ENCODE measurements around the gene NTN4. TPM values are rescaled to one million over a fixed set of nuclear protein-coding genes. Genes with fewer than 3 reads are reported as not detected.

Gene NTN4
- total and polyA plus RNA-seq, 10 of the 15 experiments (the other 5 are each of a cell fraction or from before 2014, with no cell fraction given) = 0.15 TPM; not detected in 9

DNA sequence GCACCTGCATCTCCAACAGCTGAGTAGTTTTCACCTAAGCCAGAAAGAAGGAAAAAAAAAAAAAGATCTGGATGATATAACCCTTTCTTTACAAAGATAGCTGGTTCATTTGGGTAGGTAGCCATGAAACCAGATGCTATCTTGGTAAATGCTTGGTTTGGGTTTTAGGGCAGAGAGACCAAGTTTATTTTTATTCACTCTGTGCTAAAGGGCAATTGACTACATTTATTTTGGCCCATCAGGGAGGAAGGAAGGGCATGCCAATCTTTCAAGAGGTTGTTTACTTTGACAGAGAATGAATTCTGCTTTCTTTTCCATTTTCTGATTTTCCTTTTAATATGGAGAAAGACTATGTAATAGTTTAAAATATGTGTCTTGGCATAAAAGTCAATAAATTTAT is 91.0 kb downstream of the NTN4 start:
- H3K4me2 ChIP-seq (ENCODE audit: control insufficient read depth, insufficient read depth) = no peak overlapping the region
- no peaks in the 10 kb centered on the region for H3K36me3 ChIP-seq (ENCODE audit: control insufficient read depth in 2 of 2, insufficient read depth in 2 of 2, low read length in 1 of 2)
- H3K9ac ChIP-seq (ENCODE audit: control insufficient read depth, insufficient read depth, low read length) = no peak overlapping the region
- POLR2A ChIA-PET = no interaction called here
- FAIRE-seq (no peak), ATAC-seq (no peak), DNase-seq (ENCODE audit: low read depth, low spot score) (no peak)
- SMC1A ChIA-PET (ENCODE audit: uncharacterized antibody, unreplicated experiment) = interaction anchor here (0.8 to 1.8 kb wide), 3 partner anchors 12 to 143 kb away, joined by 3 to 4 read pairs (median 4); no protein-coding TSS in a partner anchor
- H2AFZ ChIP-seq (ENCODE audit: control insufficient read depth, low read depth, low read length) = no peak overlapping the region
- no peak overlapping the region for H3K27ac ChIP-seq (ENCODE audit: control insufficient read depth, insufficient read depth)
- BruUV-seq (replicated peaks) = no TSS peak
- peaks cover 2% of the 10 kb centered on the region; the same call in 2 of the 3 replicates for H3K9me3 ChIP-seq (replicated peaks; ENCODE audit: control insufficient read depth, insufficient read depth, low read length)
- peaks cover 12% of the 10 kb centered on the region; the same call in 1 of the 2 replicates for H3K4me1 ChIP-seq (ENCODE audit: control insufficient read depth, insufficient read depth, low read length)
- CTCF ChIA-PET = interaction anchor here (0.7 kb wide), 1 partner anchor 626 kb away, joined by 4 read pairs; no protein-coding TSS in a partner anchor
- in situ Hi-C loops (cut with MboI) = no loop called here
- H3K27me3 ChIP-seq (replicated peaks in 1 of 2; ENCODE audit: control insufficient read depth in 2 of 2, insufficient read depth in 2 of 2, low read length in 1 of 2) = peaks cover 0 to 10% of the 10 kb centered on the region in 2 experiments; a peak in 2 of 4 replicates
- H4K20me1 ChIP-seq (ENCODE audit: control insufficient read depth, insufficient read depth) = no peaks in the 10 kb centered on the region
- RAD21 ChIA-PET (ENCODE audit: unreplicated experiment) = no interaction called here
- H3K4me3 ChIP-seq = no peak overlapping the region
- intact Hi-C loops (cut with micrococcal nuclease; ENCODE audit: unreplicated experiment) = no loop called here
- no peak for TF ChIP-seq SREBF1 (IDR thresholded peaks at IDR 0.05; ENCODE audit: low read length)
- no peak for TF ChIP-seq TARDBP (IDR thresholded peaks at IDR 0.05; ENCODE audit: borderline replicate concordance)
- TF ChIP-seq, protein P1, sequence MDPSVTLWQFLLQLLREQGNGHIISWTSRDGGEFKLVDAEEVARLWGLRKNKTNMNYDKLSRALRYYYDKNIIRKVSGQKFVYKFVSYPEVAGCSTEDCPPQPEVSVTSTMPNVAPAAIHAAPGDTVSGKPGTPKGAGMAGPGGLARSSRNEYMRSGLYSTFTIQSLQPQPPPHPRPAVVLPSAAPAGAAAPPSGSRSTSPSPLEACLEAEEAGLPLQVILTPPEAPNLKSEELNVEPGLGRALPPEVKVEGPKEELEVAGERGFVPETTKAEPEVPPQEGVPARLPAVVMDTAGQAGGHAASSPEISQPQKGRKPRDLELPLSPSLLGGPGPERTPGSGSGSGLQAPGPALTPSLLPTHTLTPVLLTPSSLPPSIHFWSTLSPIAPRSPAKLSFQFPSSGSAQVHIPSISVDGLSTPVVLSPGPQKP (IDR thresholded peaks at IDR 0.05; ENCODE audit: low read depth, low read length) = no peak
- no peak for TF ChIP-seq ZNF274 (IDR thresholded peaks at IDR 0.05; ENCODE audit: insufficient read depth, insufficient read length)
- no peak for TF ChIP-seq ZNF24 (IDR thresholded peaks at IDR 0.05)
- TF ChIP-seq PML (IDR thresholded peaks at IDR 0.05; ENCODE audit: low read length) = no peak
- no peak for TF ChIP-seq CHD1 (IDR thresholded peaks at IDR 0.05; ENCODE audit: low read depth, low read length)
- H3K79me2 ChIP-seq (ENCODE audit: control insufficient read depth, insufficient read depth, low read length) = no peaks in the 10 kb centered on the region

DNA sequence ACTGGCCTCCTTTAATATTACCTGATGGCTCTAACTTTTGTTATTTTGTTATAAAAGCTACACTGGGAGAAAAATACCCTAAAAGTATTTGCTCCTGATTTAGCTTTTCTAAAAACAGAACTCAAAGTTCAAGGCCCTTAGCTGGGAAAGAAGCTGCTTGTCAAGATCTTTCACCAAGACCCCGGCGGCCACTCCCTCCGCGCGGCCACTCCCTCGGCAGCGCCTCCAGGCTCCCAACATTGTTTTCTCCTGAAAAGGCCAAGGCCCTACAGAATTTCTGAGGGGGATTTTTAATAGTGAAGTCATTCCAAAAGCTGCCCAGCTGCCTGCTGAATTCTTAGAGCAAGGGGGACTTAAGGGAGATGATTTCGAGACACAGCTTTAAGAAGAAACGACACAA is 96.4 kb downstream of the NTN4 start:
- ChIA-PET RAD21 (ENCODE audit: unreplicated experiment) (no interaction called here), CTCF (interaction anchor here (0.6 to 1.2 kb wide), 3 partner anchors 35 to 101 kb away, joined by 3 read pairs; no protein-coding TSS in a partner anchor), SMC1A (ENCODE audit: uncharacterized antibody, unreplicated experiment) (interaction anchor here (1.9 kb wide), 1 partner anchor 12 kb away, joined by 5 read pairs; no protein-coding TSS in a partner anchor), POLR2A (no interaction called here)
- no peaks in the 10 kb centered on the region for H4K20me1 ChIP-seq (ENCODE audit: control insufficient read depth, insufficient read depth)
- DNase-seq (ENCODE audit: low read depth, low spot score) (no peak), ATAC-seq (no peak), FAIRE-seq (no peak)
- H3K4me3 ChIP-seq = no peak overlapping the region
- in situ Hi-C loops (cut with MboI) = no loop called here
- intact Hi-C loops (cut with micrococcal nuclease; ENCODE audit: unreplicated experiment) = no loop called here
- H3K79me2 ChIP-seq (ENCODE audit: control insufficient read depth, insufficient read depth, low read length) = no peaks in the 10 kb centered on the region
- peaks cover 0 to 2% of the 10 kb centered on the region in 2 experiments; a peak in 1 of 4 replicates for H3K27me3 ChIP-seq (replicated peaks in 1 of 2; ENCODE audit: control insufficient read depth in 2 of 2, insufficient read depth in 2 of 2, low read length in 1 of 2)
- no peaks in the 10 kb centered on the region for H3K9me3 ChIP-seq (replicated peaks; ENCODE audit: control insufficient read depth, insufficient read depth, low read length)
- no peaks in the 10 kb centered on the region for H3K36me3 ChIP-seq (ENCODE audit: control insufficient read depth in 2 of 2, insufficient read depth in 2 of 2, low read length in 1 of 2)
- H3K4me2 ChIP-seq (ENCODE audit: control insufficient read depth, insufficient read depth) = no peak overlapping the region
- H3K9ac ChIP-seq (ENCODE audit: control insufficient read depth, insufficient read depth, low read length) = no peak overlapping the region
- 0 out of 2 replicates have a peak, but pooled peaks cover 1% of the 10 kb centered on the region for H3K4me1 ChIP-seq (ENCODE audit: control insufficient read depth, insufficient read depth, low read length)
- 86% methylated on average over 9 of the region's 9 CpGs for WGBS (ENCODE audit: insufficient coverage, insufficient replicate concordance, low lambda C conversion rate, missing lambda C conversion rate)
- H3K27ac ChIP-seq (ENCODE audit: control insufficient read depth, insufficient read depth) = no peak overlapping the region
- BruUV-seq (replicated peaks) = no TSS peak
- no peak overlapping the region for H2AFZ ChIP-seq (ENCODE audit: control insufficient read depth, low read depth, low read length)
- no peak for TF ChIP-seq CBX3 (IDR thresholded peaks at IDR 0.05; ENCODE audit: borderline replicate concordance, low read depth)
- no peak for TF ChIP-seq STAT3 (IDR thresholded peaks at IDR 0.05; ENCODE audit: low read depth, low read length)
- no peak for TF ChIP-seq MXI1 (IDR thresholded peaks at IDR 0.05; ENCODE audit: low read depth, low read length)
- no peak for TF ChIP-seq ESRRA (IDR thresholded peaks at IDR 0.05; ENCODE audit: low read length)
- TF ChIP-seq SIX5 (IDR thresholded peaks at IDR 0.05; ENCODE audit: low read depth, low read length, severe bottlenecking) = no peak
- TF ChIP-seq TBL1XR1 (IDR thresholded peaks at IDR 0.05; ENCODE audit: low read depth, low read length) = no peak
- TF ChIP-seq MTA3 (IDR thresholded peaks at IDR 0.05; ENCODE audit: borderline replicate concordance, low read length) = no peak
- no peak for TF ChIP-seq SREBF2 (IDR thresholded peaks at IDR 0.05; ENCODE audit: low read length)
- TF ChIP-seq, protein P2, sequence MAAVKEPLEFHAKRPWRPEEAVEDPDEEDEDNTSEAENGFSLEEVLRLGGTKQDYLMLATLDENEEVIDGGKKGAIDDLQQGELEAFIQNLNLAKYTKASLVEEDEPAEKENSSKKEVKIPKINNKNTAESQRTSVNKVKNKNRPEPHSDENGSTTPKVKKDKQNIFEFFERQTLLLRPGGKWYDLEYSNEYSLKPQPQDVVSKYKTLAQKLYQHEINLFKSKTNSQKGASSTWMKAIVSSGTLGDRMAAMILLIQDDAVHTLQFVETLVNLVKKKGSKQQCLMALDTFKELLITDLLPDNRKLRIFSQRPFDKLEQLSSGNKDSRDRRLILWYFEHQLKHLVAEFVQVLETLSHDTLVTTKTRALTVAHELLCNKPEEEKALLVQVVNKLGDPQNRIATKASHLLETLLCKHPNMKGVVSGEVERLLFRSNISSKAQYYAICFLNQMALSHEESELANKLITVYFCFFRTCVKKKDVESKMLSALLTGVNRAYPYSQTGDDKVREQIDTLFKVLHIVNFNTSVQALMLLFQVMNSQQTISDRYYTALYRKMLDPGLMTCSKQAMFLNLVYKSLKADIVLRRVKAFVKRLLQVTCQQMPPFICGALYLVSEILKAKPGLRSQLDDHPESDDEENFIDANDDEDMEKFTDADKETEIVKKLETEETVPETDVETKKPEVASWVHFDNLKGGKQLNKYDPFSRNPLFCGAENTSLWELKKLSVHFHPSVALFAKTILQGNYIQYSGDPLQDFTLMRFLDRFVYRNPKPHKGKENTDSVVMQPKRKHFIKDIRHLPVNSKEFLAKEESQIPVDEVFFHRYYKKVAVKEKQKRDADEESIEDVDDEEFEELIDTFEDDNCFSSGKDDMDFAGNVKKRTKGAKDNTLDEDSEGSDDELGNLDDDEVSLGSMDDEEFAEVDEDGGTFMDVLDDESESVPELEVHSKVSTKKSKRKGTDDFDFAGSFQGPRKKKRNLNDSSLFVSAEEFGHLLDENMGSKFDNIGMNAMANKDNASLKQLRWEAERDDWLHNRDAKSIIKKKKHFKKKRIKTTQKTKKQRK (IDR thresholded peaks at IDR 0.05; ENCODE audit: low read depth, low read length) = no peak
- no peak for TF ChIP-seq CBFB (IDR thresholded peaks at IDR 0.05; ENCODE audit: low read depth)
